ENCODE data around the gene SLC12A4. TPM values are rescaled to one million over a fixed set of nuclear protein-coding genes. Genes with fewer than 3 reads are reported as not detected.
A peak's percentile ranks its signal among the peaks of the same experiment; 100 is the strongest.
"Not testable (repeated sequence)": the region's sequence is repeated elsewhere in the genome, so short reads cannot be mapped to it uniquely, and the experiment has no call there.

SLC12A4 gene
- total RNA-seq, 1 donor from 2014 or later: 46.2 TPM

- Mint-ChIP-seq H3K36me3 (ENCODE audit: low read depth) (peaks cover 14% of the 10 kb centered on the region), H3K4me1 (ENCODE audit: low read depth) (peaks cover 26% of the 10 kb centered on the region), H3K27ac (no peak overlapping the region), H3K27me3 (ENCODE audit: low read depth) (no peaks in the 10 kb centered on the region), H3K9me3 (no peaks in the 10 kb centered on the region), H3K4me3 (ENCODE audit: low read depth) (no peak overlapping the region)
- intact Hi-C loops (cut with micrococcal nuclease): no loop called here
- DNase-seq (ENCODE audit: low spot score): no peak
Measured at GRCh38 chr16:67919622-67920221, 48.7 kb downstream of the SLC12A4 start.

- intact Hi-C loops (cut with micrococcal nuclease): no loop called here
- DNase-seq (ENCODE audit: low spot score): no peak
- Mint-ChIP-seq H3K9me3 (no peaks in the 10 kb centered on the region), H3K36me3 (ENCODE audit: low read depth) (peaks cover 14% of the 10 kb centered on the region), H3K4me1 (ENCODE audit: low read depth) (peaks cover 24% of the 10 kb centered on the region), H3K27me3 (ENCODE audit: low read depth) (no peaks in the 10 kb centered on the region), H3K27ac (peak overlapping the region; percentile 83), H3K4me3 (ENCODE audit: low read depth) (no peak overlapping the region)
Measured at GRCh38 chr16:67917852-67918236, 50.6 kb downstream of the SLC12A4 start.

- H3K9me3 Mint-ChIP-seq: no peaks in the 10 kb centered on the region
- no peaks in the 10 kb centered on the region for H3K27me3 Mint-ChIP-seq (ENCODE audit: low read depth)
- H3K4me3 Mint-ChIP-seq (ENCODE audit: low read depth): no peak overlapping the region
- no peak for DNase-seq (ENCODE audit: low spot score)
- H3K36me3 Mint-ChIP-seq (ENCODE audit: low read depth): peaks cover 14% of the 10 kb centered on the region
- H3K27ac Mint-ChIP-seq: peak overlapping the region; percentile 83
- intact Hi-C loops (cut with micrococcal nuclease): no loop called here
- peaks cover 22% of the 10 kb centered on the region for H3K4me1 Mint-ChIP-seq (ENCODE audit: low read depth)
Measured at GRCh38 chr16:67917140-67917851, 51.1 kb downstream of the SLC12A4 start.

GRCh38 chr16:67915831-67916723 lies 52.4 kb downstream of the SLC12A4 start:
- H3K4me3 Mint-ChIP-seq (ENCODE audit: low read depth): no peak overlapping the region
- intact Hi-C loops (cut with micrococcal nuclease): no loop called here

GRCh38 chr16:67915496-67915769 lies 53.0 kb downstream of the SLC12A4 start:
- intact Hi-C loops (cut with micrococcal nuclease); H3K27ac Mint-ChIP-seq; H3K9me3 Mint-ChIP-seq: not testable (repeated sequence)

More at GRCh38 chr16:67915831-67916723, 52.4 kb downstream of the SLC12A4 start:
- DNase-seq (ENCODE audit: low spot score): no peak
- H3K36me3 Mint-ChIP-seq (ENCODE audit: low read depth): peaks cover 10% of the 10 kb centered on the region
- peak overlapping the region; percentile 21 for H3K27ac Mint-ChIP-seq
- H3K9me3 Mint-ChIP-seq: no peaks in the 10 kb centered on the region
- H3K4me1 Mint-ChIP-seq (ENCODE audit: low read depth): peaks cover 15% of the 10 kb centered on the region
- no peaks in the 10 kb centered on the region for H3K27me3 Mint-ChIP-seq (ENCODE audit: low read depth)

DNA sequence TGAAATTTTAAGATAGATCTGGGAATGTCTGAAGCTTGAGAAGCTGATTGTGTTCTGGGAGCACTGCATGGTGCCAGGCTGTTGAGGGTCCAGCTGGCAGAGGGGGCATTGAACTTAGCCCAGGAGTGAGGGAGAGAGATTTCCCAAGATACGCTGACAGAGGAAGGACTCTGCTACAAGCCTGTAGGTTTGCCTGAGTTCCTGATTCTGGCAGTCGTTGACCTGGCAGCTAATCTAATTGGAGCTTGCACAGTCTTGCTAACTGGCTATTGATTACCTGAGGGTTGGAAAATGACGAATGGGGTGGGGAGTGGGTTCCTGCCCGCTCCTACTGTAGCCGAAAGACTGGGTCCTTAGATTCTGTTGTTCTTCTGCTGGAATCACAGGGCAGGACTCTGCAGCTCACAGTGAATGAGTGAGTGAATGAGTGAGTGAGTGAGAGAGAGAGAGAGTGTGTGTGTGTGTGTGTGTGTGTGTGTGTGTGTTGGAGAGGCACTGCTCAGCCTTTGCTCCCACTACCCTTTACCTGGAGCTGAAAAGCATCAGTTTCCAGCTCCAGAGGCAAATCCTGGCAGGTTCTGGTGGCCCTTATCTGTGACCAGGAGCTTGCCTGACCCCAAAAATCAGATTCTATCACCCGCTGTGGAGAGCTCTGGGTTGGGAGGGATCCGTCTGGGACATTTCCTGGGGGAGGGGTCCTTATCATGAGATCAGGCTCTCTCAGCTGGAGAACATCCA lies 53.5 kb downstream of the SLC12A4 start:
- DNase-seq (ENCODE audit: low spot score): no peak
- peak overlapping the region; percentile 50 for H3K27ac Mint-ChIP-seq
- H3K9me3 Mint-ChIP-seq: no peaks in the 10 kb centered on the region

More at GRCh38 chr16:67915496-67915769, 53.0 kb downstream of the SLC12A4 start:
- H3K27me3 Mint-ChIP-seq (ENCODE audit: low read depth); H3K36me3 Mint-ChIP-seq (ENCODE audit: low read depth); DNase-seq (ENCODE audit: low spot score); H3K4me3 Mint-ChIP-seq (ENCODE audit: low read depth): not testable (repeated sequence)
- H3K4me1 Mint-ChIP-seq (ENCODE audit: low read depth): peaks cover 15% of the 10 kb centered on the region

GRCh38 chr16:67910158-67910557 lies 58.3 kb downstream of the SLC12A4 start:
- Mint-ChIP-seq H3K36me3 (ENCODE audit: low read depth) (peaks cover 17% of the 10 kb centered on the region), H3K9me3 (no peaks in the 10 kb centered on the region), H3K4me1 (ENCODE audit: low read depth) (peaks cover 7% of the 10 kb centered on the region), H3K4me3 (ENCODE audit: low read depth) (no peak overlapping the region), H3K27me3 (ENCODE audit: low read depth) (no peaks in the 10 kb centered on the region), H3K27ac (peak overlapping the region; percentile 12)
- intact Hi-C loops (cut with micrococcal nuclease): no loop called here
- DNase-seq (ENCODE audit: low spot score): no peak

More for the DNA sequence above, 53.5 kb downstream of the SLC12A4 start:
- peaks cover 17% of the 10 kb centered on the region for H3K4me1 Mint-ChIP-seq (ENCODE audit: low read depth)
- no peak overlapping the region for H3K4me3 Mint-ChIP-seq (ENCODE audit: low read depth)
- H3K27me3 Mint-ChIP-seq (ENCODE audit: low read depth): no peaks in the 10 kb centered on the region
- H3K36me3 Mint-ChIP-seq (ENCODE audit: low read depth): peaks cover 15% of the 10 kb centered on the region
- intact Hi-C loops (cut with micrococcal nuclease): no loop called here

DNA sequence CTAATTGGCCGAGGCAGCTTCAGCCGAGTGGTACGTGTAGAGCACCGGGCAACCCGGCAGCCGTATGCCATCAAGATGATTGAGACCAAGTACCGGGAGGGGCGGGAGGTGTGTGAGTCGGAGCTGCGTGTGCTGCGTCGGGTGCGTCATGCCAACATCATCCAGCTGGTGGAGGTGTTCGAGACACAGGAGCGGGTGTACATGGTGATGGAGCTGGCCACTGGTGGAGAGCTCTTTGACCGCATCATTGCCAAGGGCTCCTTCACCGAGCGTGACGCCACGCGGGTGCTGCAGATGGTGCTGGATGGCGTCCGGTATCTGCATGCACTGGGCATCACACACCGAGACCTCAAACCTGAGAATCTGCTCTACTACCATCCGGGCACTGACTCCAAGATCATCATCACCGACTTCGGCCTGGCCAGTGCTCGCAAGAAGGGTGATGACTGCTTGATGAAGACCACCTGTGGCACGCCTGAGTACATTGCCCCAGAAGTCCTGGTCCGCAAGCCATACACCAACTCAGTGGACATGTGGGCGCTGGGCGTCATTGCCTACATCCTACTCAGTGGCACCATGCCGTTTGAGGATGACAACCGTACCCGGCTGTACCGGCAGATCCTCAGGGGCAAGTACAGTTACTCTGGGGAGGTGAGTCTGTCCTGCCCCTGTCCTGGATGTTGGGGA lies 59.2 kb downstream of the SLC12A4 start:
- DNase-seq (ENCODE audit: low spot score): no peak
- no peak overlapping the region for H3K4me3 Mint-ChIP-seq (ENCODE audit: low read depth)
- no peaks in the 10 kb centered on the region for H3K27me3 Mint-ChIP-seq (ENCODE audit: low read depth)
- no peaks in the 10 kb centered on the region for H3K9me3 Mint-ChIP-seq
- intact Hi-C loops (cut with micrococcal nuclease): no loop called here
- H3K4me1 Mint-ChIP-seq (ENCODE audit: low read depth): peaks cover 7% of the 10 kb centered on the region
- peaks cover 17% of the 10 kb centered on the region for H3K36me3 Mint-ChIP-seq (ENCODE audit: low read depth)
- H3K27ac Mint-ChIP-seq: peak overlapping the region; percentile 68

DNA sequence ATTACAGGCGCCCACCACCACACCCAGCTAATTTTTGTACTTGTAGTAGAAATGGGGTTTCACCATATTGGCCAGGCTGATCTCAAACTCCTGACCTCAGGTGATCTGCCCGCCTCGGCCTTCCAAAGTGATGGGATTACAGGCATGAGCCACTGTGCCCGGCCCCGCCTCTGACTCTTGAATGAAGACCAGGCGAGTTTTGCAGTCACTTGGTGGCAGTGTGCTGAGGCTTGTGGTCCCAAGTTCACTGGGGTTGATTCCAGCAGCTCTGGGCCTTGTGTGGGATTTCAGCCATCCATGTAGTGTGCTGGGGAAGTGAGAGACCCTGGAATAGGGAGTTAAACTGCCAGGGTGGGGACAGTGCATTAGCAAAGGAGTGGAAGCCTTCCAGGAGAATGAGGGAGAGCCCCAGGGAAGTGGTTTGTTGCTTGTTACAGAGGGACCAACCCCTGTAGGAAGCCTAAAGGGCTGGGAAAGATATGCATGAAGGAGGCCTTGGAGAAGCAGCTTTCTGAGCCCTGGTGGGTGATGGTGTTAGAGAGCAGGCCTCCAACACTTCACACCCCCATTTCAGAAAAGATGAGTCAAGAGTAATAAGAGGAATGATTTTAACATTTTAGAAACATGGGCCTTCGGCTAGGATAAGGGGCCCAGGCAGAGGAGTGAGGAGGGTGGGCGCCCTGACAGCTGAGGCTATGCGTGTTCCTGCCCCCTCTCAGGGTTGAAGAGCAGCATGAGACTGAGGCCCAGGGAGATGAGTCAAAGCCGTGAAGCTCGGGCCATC lies 60.8 kb downstream of the SLC12A4 start:
- H3K4me3 Mint-ChIP-seq (ENCODE audit: low read depth): no peak overlapping the region
- H3K27me3 Mint-ChIP-seq (ENCODE audit: low read depth): no peaks in the 10 kb centered on the region
- intact Hi-C loops (cut with micrococcal nuclease): no loop called here
- H3K36me3 Mint-ChIP-seq (ENCODE audit: low read depth): peaks cover 22% of the 10 kb centered on the region
- H3K27ac Mint-ChIP-seq: no peak overlapping the region
- H3K4me1 Mint-ChIP-seq (ENCODE audit: low read depth): peaks cover 7% of the 10 kb centered on the region
- no peaks in the 10 kb centered on the region for H3K9me3 Mint-ChIP-seq
- DNase-seq (ENCODE audit: low spot score): no peak

GRCh38 chr16:67902831-67903230 lies 65.6 kb downstream of the SLC12A4 start:
- Mint-ChIP-seq H3K36me3 (ENCODE audit: low read depth) (peaks cover 5% of the 10 kb centered on the region), H3K27ac (no peak overlapping the region), H3K27me3 (ENCODE audit: low read depth) (no peaks in the 10 kb centered on the region), H3K4me3 (ENCODE audit: low read depth) (no peak overlapping the region), H3K9me3 (no peaks in the 10 kb centered on the region), H3K4me1 (ENCODE audit: low read depth) (peaks cover 9% of the 10 kb centered on the region)
- DNase-seq (ENCODE audit: low spot score): no peak
- intact Hi-C loops (cut with micrococcal nuclease): no loop called here

- Mint-ChIP-seq H3K27ac (no peak overlapping the region), H3K4me1 (ENCODE audit: low read depth) (peaks cover 8% of the 10 kb centered on the region), H3K4me3 (ENCODE audit: low read depth) (no peak overlapping the region), H3K36me3 (ENCODE audit: low read depth) (peaks cover 5% of the 10 kb centered on the region), H3K27me3 (ENCODE audit: low read depth) (no peaks in the 10 kb centered on the region), H3K9me3 (no peaks in the 10 kb centered on the region)
- intact Hi-C loops (cut with micrococcal nuclease): no loop called here
- DNase-seq (ENCODE audit: low spot score): no peak
Measured at GRCh38 chr16:67901734-67902133, 66.7 kb downstream of the SLC12A4 start.
